Keratinocyte (primary cell): Measurements from ENCODE around the gene ZNF316. TPM values are rescaled to one million over a fixed set of nuclear protein-coding genes. Genes with fewer than 3 reads are reported as not detected.

Experiments
- DNase-seq: peaks from one replicate; pipeline ENCODE4 v3.0.0-alpha.2; 2011; ENCODE audit warnings: low read depth, missing footprints, low spot score
- FAIRE-seq: peaks from 2 replicates; lab custom pipeline; 2011; peaks lifted over from hg19 to GRCh38; lab: Jason Lieb, UNC
- H2AFZ ChIP-seq: 2 replicates; pipeline ENCODE4 v1.6.0; 2012; ENCODE audit warnings: low read length, control low read depth, inconsistent platforms; ENCODE audit not compliant: control insufficient read depth
- H3K27ac ChIP-seq: 2 replicates; pipeline ENCODE4 v1.5.1; 2011; ENCODE audit warnings: low read length; ENCODE audit not compliant: control insufficient read depth, insufficient read depth
- H3K27me3 ChIP-seq: 3 replicates; pipeline ENCODE4 v1.6.0; 2011; ENCODE audit warnings: low read length; ENCODE audit not compliant: control insufficient read depth, insufficient read depth; ENCODE audit errors: extremely low read depth
- H3K36me3 ChIP-seq, 2 experiments: 2 replicates in 1 of 2; 3 replicates in 1 of 2; pipeline ENCODE4 v1.5.1; 2011; ENCODE audit warnings: low read length in 2 of 2, mild to moderate bottlenecking in 1 of 2; ENCODE audit not compliant: control insufficient read depth in 2 of 2, insufficient read depth in 2 of 2; ENCODE audit errors: extremely low read depth in 1 of 2
- H3K4me1 ChIP-seq: 3 replicates; pipeline ENCODE4 v1.5.1; 2011; ENCODE audit warnings: low read length; ENCODE audit not compliant: control insufficient read depth, insufficient read depth; ENCODE audit errors: extremely low read depth
- H3K4me2 ChIP-seq: 3 replicates; pipeline ENCODE4 v1.6.0; 2011; ENCODE audit warnings: low read depth, low read length; ENCODE audit not compliant: control insufficient read depth, insufficient read depth; ENCODE audit errors: extremely low read depth
- H3K4me3 ChIP-seq, 3 experiments: fragments of 200-600 bp in 1 of 3; sonication (generic) in 1 of 3; 2 replicates in 2 of 3; 3 replicates in 1 of 3; pipeline ENCODE4 v1.5.1; 2011 to 2016; ENCODE audit warnings: low read length in 3 of 3, mild to moderate bottlenecking in 3 of 3, control low read depth in 2 of 3, inconsistent platforms in 1 of 3, low read depth in 1 of 3, mixed read lengths in 1 of 3, mixed run types in 1 of 3, moderate library complexity in 1 of 3; ENCODE audit not compliant: control insufficient read depth in 2 of 3, insufficient read depth in 2 of 3; ENCODE audit errors: extremely low read depth in 1 of 3
- H3K79me2 ChIP-seq: 2 replicates; pipeline ENCODE4 v1.6.0; 2012; ENCODE audit warnings: low read length; ENCODE audit not compliant: control insufficient read depth, insufficient read depth
- H3K9ac ChIP-seq: 3 replicates; pipeline ENCODE4 v1.6.0; 2011; ENCODE audit warnings: low read length; ENCODE audit not compliant: control insufficient read depth, insufficient read depth; ENCODE audit errors: extremely low read depth
- H3K9me1 ChIP-seq: 3 replicates; pipeline ENCODE4 v1.6.0; 2011; ENCODE audit warnings: low read length; ENCODE audit not compliant: control insufficient read depth, insufficient read depth; ENCODE audit errors: extremely low read depth
- H3K9me3 ChIP-seq: 2 replicates; pipeline ENCODE4 v1.5.1; 2012; ENCODE audit warnings: low read depth, low read length; ENCODE audit not compliant: control insufficient read depth
- H4K20me1 ChIP-seq: 3 replicates; pipeline ENCODE4 v1.6.0; 2011; ENCODE audit warnings: low read length; ENCODE audit not compliant: control insufficient read depth, insufficient read depth; ENCODE audit errors: extremely low read depth
- EZH2 ChIP-seq: IDR thresholded peaks from one replicate; pipeline ENCODE4 v1.6.1; 2012; ENCODE audit warnings: inconsistent platforms, mild to moderate bottlenecking, low read length, moderate library complexity
- dilution Hi-C: fragments of 300-500 bp; cut with MboI; formaldehyde crosslinking; loops from one replicate; pipeline ENCODE4 v1.7.0; 2020; ENCODE audit warnings: low sequenced_read_pairs; ENCODE audit not compliant: extremely low pct_ligation_motif_present
- polyA plus RNA-seq, 5 experiments: library from polyadenylated mRNA; depleted of rRNA in 3 of 5; stranded (reverse) in 3 of 5; stranded (forward) in 1 of 5; unstranded in 1 of 5; fragments of >200 nt; gene quantifications; 1 replicate in 1 of 5; 2 replicates in 3 of 5; 3 replicates in 1 of 5; pipeline versions ENCODE4 v1.2.1 to v1.2.3, GENCODE V29; 2011 to 2012; ENCODE audit warnings: missing spikeins in 2 of 5, low read depth in 1 of 5, low replicate concordance in 1 of 5
- TF ChIP-seq, protein P1 (sequence below), 3 experiments: IDR thresholded peaks in 1 of 3; conservative IDR thresholded peaks in 1 of 3; optimal IDR thresholded peaks in 1 of 3; 2 replicates in 2 of 3; 3 replicates in 1 of 3; pipeline versions ENCODE3 to v1.5.1; 2011; ENCODE audit warnings: low read length in 3 of 3, mild to moderate bottlenecking in 3 of 3, moderate library complexity in 2 of 3, control low read depth in 1 of 3, inconsistent platforms in 1 of 3; ENCODE audit not compliant: insufficient read depth in 2 of 3; ENCODE audit errors: extremely low read depth in 1 of 3

ZNF316 gene
- polyA plus RNA-seq, 1 donor (not counting 4 experiments of a cell fraction or from before 2014, with no cell fraction given), result 5.1 TPM

DNA sequence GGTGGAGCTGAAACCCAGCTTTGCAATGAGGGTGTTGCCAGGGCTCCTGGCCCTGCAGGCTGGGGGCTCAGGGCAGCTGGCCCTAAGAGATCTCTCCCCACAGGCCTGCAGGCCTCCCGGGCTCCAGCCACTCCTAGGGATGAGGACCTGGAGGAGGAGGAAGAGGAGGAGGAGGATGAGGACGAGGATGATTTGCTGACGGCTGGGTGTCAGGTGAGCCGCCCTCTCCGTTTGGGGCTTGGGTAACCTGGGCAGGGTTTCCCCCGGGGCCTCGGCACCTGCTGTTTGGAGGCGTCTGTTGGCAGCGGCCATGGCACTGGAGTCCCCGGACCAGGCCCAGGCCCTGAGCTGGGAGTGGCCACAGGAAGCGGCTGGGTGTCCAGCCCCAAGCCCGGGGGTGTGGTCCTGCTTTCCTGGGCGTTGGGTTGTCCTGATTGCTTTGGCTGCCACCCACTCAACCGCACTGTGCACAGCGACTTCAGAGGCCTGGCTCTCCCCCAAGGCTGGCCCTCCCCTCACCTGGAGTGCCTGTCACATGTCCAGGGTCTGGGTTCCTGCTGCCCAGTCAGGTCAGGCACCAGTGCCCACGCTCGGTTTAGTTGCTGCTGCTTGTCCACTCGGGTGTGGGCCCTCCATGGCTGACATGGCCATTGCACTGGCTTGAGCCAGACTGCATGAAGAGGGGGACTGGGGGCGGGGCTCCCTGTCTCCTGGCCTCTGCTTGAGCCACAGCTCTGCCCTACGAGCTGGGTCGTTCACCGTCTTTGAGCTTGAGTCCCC lies 5.9 kb downstream of the ZNF316 start:
- H3K4me1 ChIP-seq, result peaks cover 4% of the 10 kb centered on the region
- H3K4me3 ChIP-seq, result no peak overlapping the region
- no peaks in the 10 kb centered on the region for H3K9me1 ChIP-seq
- no peaks in the 10 kb centered on the region for H3K9me3 ChIP-seq
- TF ChIP-seq EZH2, result no peak
- TF ChIP-seq, protein P1, sequence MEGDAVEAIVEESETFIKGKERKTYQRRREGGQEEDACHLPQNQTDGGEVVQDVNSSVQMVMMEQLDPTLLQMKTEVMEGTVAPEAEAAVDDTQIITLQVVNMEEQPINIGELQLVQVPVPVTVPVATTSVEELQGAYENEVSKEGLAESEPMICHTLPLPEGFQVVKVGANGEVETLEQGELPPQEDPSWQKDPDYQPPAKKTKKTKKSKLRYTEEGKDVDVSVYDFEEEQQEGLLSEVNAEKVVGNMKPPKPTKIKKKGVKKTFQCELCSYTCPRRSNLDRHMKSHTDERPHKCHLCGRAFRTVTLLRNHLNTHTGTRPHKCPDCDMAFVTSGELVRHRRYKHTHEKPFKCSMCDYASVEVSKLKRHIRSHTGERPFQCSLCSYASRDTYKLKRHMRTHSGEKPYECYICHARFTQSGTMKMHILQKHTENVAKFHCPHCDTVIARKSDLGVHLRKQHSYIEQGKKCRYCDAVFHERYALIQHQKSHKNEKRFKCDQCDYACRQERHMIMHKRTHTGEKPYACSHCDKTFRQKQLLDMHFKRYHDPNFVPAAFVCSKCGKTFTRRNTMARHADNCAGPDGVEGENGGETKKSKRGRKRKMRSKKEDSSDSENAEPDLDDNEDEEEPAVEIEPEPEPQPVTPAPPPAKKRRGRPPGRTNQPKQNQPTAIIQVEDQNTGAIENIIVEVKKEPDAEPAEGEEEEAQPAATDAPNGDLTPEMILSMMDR (optimal IDR thresholded peaks at IDR 0.05 in 1 of 3, IDR thresholded peaks at IDR 0.05 in 1 of 3, conservative IDR thresholded peaks at IDR 0.05 in 1 of 3; ENCODE audit: extremely low read depth in 1 of 3, insufficient read depth in 2 of 3, low read length in 3 of 3), result no peak
- H4K20me1 ChIP-seq, result no peaks in the 10 kb centered on the region
- FAIRE-seq (no peak), DNase-seq (no peak)
- H3K36me3 ChIP-seq, result peaks cover 13 to 31% of the 10 kb centered on the region in 2 experiments
- peaks cover 23% of the 10 kb centered on the region for H3K79me2 ChIP-seq
- H3K4me2 ChIP-seq, result no peak overlapping the region
- no peak overlapping the region for H2AFZ ChIP-seq
- dilution Hi-C loops, result no loop called here
- H3K27ac ChIP-seq, result no peak overlapping the region
- no peak overlapping the region for H3K9ac ChIP-seq
- no peaks in the 10 kb centered on the region for H3K27me3 ChIP-seq

DNA sequence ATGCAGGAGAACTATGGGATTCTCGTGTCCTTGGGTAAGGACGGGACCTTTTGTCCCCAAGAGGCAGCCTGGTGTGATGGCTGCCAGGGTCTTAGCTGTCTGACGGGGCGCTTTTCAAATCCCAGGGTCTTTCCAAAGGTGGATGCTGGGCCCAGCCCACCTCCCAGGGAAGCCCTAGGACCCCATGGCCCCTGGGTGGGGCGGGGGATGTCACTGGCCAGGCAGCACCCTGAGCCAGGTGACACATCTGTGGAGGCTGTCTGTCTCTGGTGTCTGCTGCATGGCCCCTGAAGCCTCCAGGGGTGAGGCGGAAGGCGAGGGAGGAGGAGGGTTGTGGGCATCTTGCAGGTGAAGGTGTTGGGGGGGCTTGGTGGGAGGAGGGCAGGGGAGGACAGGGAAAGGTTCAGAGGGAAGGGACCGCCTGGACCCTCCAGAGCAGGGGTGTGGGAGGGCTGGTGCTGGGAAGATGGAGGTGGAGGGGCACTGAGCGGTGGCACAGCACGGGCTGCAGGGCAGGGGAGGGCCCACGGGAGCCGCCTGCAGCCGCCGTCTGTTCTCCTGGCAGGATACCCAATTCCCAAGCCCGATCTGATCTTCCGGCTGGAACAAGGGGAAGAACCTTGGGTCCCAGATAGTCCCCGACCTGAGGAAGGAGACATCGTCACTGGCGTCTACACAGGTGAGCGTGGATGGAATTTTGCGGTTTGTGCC lies 7.0 kb downstream of the ZNF316 start:
- DNase-seq, result no peak
- Histone ChIP-seq H3K36me3 (peaks cover 19 to 31% of the 10 kb centered on the region in 2 experiments), H3K9ac (no peak overlapping the region), H3K27ac (no peak overlapping the region), H3K27me3 (no peaks in the 10 kb centered on the region), H3K4me3 (no peak overlapping the region), H2AFZ (no peak overlapping the region), H3K4me1 (no peaks in the 10 kb centered on the region), H3K9me3 (no peaks in the 10 kb centered on the region), H3K4me2 (no peak overlapping the region), H3K9me1 (no peaks in the 10 kb centered on the region), H3K79me2 (peaks cover 13% of the 10 kb centered on the region), H4K20me1 (no peaks in the 10 kb centered on the region)
- TF ChIP-seq, protein P1 (optimal IDR thresholded peaks at IDR 0.05 in 1 of 3, IDR thresholded peaks at IDR 0.05 in 1 of 3, conservative IDR thresholded peaks at IDR 0.05 in 1 of 3; ENCODE audit: extremely low read depth in 1 of 3, insufficient read depth in 2 of 3, low read length in 3 of 3), result no peak
- no peak for TF ChIP-seq EZH2
- dilution Hi-C loops, result no loop called here
- FAIRE-seq, result no peak
